ENCODE measurements around the gene PPIL6.

Gene PPIL6

DNA sequence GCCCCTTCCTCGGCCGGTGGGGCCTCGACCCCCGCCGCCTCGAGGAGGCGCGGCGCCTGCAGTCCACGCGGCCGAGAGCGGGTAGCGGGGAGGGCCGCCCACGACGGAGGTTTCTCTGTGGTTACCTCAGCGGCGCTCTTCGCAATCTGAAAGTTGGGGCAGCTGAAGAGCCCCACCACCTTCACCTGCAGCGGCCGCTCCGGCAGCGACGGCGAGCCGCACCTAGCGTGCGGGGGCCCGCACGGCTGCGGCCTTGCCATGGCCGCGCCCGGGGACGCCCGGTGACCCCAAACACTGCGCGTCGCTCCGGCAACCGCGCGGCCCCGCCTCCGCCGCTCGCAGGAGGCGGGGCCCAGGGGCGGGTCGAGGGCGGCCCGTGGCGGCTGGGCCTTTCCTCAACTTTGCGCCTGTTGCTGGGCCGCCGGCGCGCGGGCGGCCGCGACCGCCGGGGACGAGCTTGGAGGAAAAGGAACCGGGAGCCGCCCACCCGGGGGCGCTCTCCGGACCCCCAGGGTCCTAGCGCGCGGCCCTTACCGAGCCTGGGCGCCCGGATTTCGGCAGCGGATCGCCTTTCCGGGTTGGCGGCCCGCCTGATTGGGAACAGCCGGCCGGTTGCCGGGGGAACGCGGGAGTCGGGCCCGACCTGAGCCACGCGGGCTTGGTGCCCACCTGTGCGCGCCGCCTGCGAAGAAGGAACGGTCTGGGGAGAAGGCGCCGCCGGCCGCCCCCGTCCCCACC, at the start of gene PPIL6, which contains the start of gene SMPD2:
PPIL6 (minus strand) TSS at position 298 of the 738 bp plus-strand sequence; CDS start at position 260, 38 bp downstream.
SMPD2 (plus strand) TSS at position 394 of the 738 bp plus-strand sequence. CDS start 398 bp downstream, outside the sequence.
- peak; percentile 67 for DNase-seq

DNA sequence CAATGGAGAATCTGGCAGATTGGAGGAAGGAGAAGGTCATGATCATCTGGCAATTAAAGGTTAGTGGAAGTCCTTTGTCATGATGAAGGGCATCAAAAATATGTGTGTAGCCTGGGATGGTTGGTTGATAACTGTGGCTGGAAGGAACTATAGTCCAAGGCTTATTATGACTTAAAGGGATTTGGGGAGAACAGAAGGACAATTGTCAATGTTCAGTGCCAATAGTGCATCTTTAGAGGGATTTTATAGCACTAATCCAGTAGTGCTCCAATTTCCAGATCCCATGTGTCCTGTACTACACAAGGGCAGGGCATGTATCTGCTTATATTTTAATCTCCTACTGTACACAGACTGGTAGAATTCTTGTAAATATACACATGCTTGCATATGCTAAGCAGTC, 47.6 kb upstream of the PPIL6 start:
- DNase-seq, result no peak

DNA sequence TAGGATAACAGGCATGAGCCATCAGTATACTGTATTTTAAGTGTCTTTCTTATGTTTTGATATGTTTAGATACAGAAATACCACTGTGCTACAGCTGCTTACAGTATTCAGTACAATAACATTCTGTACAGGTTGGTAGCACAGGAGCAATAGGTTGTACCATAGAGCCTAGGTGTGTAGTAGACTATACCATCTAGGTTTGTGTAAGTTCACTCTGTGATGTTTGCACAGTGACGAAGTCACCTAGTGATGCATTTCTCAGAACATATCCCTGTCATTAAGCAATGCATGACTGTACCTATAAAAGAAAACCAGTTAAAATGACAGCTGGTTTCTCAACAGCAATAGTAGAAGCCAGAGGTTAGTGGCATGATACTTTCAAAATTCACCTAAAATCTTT, 45.6 kb upstream of the PPIL6 start:
- DNase-seq, result no peak

DNA sequence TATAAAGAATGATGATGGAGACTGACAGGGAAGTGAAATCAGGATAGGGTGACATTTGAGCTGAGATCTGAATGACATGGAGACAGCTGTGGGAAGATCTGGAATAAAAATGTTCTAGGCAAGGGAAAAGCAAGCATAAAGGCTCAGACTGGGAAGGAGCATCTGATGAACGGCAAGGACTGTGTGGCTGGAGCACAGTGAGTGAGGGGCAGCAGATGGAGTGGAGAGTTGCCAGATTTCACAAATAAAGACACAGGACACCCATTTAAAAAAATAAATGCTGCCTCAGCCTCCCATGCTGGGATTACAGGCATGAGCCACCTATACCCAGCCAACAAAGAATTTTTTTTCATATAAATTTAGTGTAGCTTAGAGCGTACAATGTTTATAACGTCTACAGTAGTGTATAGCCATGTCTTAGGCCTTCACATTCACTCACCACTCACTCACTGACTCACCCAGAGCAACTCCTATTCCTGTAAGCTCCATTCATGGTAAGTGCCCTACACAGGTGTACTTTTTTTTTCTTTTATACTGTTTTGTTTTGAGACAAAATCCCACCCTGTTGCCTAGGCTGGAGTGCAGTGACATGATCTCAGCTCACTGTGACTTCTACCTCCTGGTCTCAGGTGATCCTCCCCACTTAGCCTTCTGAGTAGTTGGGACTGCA, 45.0 kb upstream of the PPIL6 start:
- no peak for DNase-seq

DNA sequence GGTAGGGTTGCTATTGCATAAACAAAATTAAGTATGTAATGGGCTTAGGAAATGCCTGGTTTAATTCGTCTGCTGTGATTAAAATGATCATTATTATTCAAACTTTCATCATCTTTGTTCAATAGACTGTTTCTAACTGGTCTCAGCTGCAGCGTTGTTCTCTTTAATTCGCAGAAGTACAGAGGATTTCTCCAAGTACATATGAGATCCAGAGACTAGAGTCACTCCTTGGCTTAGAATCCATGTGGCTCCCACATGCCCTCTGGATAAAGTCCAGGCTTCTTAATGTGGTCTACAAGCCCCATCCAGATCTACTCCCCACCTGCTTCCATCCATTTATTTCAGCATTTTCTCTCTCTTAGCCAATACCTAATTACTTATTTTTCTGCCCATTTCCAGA, 43.7 kb upstream of the PPIL6 start:
- DNase-seq, result no peak

DNA sequence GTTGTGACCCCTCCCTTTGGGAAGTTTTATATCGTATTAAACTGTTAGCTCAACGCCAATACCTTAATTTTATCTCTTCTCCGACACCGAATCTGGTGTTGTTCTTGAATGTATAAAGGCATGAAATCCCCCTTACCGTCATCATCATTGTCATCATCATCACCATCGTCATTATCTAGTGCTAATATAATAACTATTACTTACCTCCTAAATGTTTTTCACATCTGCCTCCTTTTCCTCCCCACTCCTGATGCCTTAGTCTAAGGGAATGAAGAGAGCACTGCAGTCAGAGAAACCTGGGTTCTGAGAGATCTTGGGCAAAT, 43.3 kb upstream of the PPIL6 start:
- DNase-seq, result no peak

DNA sequence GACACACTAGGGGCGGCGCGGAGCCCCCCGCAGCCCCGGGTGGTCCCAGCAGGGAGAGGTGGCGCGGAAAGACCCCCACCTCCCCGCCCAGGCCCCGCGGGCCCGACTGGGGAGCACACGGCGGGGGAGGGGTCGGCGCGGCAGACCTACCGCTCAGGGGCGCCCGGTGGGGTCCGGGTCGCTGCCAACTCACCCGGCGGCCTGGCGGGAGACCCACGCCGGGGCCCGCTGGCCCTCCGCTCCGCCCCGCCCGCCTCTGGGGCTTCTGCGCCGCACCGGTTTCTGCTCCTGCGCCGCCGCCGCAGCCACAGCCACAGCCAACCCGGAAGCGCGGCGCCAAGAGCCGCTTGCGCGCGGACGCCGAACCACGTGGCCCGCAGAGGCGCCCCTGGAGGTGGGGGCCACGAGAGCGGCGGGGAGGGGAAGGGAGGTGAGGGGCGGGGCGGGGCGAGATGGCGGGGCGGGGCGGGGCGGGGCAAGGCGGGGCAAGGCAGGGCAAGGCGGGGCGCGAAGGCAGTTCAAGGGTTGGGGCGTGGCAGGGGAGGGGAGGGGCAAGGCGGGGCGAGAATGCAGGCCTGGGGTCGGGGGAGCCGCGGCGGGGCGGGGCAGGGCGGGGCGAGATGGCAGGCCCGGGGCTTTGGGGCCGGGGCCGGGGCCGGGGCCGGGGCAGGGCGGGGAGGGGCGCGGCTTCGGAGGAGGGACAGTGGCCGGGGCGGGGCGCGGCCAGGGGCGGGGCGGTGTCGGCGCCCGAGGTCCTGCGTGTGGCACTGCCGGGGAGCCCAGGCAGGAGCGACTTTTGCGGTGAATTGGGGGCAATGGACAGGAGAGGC, 42.7 kb upstream of the PPIL6 start, which contains the start of gene ZBTB24:
ZBTB24 (minus strand) TSS at position 315 of the 830 bp plus-strand sequence. CDS start 1,193 bp downstream, outside the sequence.
- DNase-seq, result peak; percentile 88

DNA sequence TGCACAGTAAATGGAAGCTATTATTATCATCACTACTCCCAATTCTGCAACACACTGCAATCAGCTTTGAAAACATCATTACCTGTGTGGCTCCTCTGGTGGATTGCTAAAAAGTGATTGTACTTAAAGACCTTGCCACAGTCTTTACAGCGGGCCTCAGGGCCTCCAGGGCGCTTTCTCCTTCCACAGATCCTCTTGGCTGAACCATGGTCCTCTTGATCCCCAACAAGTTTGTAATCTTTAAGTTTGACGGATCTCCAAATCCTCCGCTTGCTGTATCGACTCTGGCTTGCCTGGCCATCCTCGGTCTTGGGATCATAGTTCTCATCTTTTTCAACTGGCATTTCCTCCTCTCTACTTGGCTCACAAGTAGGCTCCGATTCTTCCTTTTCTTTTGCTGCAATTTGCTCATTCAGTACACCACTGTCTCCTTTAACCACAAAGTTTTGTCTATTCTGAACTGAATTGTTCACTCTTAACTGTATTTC, 40.6 kb upstream of the PPIL6 start:
- DNase-seq, result no peak

DNA sequence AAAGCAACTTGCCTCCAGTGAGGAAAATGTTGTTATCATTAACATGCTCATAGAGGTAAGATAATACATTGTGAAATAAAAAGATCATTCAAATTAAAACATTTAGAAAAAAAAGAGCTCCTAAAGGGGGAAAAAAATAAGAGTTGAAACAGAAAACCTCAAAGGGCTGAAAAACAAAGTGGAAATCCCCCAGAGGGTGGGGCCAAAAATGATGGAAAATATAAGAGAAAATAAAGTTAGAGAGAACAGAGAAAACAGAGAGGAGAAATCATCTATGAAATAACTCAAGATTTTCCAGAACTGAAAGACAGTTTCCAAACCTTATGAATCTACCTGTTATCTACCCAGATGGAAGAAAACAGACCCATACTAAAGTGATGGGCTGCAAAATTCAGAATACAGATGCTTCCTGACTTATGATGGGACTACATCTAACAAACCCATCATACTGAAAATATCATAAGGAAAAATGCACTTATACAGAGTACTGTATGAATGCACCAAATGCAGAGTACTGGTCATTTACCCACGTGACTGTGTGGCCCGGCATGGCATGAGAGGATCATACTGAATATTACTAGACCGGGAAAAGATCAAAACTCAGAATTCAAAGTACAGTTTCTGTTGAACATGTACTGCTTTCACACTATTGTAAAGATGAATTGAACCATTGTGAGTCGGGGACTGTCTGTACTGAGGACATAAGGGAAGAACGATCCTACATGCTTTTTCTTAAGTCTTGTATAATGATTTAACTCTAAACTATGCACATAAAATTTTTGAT, 38.6 kb upstream of the PPIL6 start:
- DNase-seq, result no peak

DNA sequence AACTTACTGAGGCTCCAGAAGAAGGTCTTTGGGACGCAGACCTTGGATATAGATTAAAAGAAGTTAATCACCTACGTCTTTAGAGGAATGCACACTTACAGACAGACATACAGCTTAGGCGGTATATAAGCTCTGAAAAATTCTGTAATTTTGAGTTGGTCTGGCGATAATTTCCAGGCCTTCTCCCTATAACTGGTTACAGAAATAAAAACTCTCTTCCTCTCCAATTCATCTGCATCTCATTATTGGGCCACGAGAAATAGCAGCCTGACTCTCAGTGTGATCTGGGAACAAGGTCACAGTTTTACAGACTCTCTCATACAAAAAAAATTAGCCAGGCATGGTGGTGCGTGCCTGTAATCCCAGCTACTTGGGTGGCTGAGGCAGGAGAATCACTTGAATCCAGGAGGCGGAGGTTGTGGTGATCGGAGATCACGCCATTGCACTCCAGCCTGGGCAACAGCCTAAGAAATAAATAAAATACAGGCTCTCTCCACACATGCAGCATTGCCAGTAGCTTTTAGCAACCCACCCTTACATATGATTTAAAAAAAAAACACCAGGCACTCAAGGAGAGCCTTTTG, 37.9 kb upstream of the PPIL6 start:
- DNase-seq, result no peak

DNA sequence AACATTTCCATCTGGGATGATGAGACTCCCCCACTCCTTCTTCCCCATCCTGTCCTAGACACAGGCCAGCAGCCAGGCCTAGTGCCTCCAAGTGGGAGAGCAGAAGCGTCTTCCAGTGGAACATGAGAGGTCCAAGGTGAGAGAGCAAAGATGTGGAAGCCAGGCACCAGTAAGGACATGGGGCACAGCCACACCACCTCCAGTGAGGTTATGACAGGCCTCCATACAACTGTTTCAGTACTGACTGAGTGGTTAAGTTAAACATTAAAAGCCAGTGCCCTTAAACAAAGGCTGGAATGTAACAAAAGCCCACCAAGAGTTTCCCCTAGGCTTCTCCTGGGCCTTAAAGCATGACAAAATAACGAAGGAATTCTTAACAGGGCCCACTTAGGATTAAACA, 37.3 kb upstream of the PPIL6 start:
- DNase-seq, result no peak

DNA sequence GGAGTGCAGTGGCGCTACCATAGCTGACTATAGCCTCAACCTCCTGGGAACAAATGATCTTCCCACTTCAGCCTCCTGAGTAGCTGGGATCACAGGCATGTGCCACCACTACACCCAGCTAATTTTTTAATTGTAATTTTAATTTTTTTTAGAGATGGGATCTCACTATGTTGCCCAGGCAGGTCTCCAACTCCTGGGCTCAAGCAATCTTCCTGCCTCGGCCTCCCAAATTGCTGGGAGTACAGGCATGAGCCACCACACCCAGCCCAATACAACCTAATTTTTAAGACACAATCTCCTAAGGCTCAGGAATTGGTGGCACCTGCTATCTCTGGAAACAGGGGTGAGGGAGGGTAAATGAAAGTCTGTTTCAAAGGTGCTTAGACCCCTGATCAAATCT, 36.8 kb upstream of the PPIL6 start:
- no peak for DNase-seq

DNA sequence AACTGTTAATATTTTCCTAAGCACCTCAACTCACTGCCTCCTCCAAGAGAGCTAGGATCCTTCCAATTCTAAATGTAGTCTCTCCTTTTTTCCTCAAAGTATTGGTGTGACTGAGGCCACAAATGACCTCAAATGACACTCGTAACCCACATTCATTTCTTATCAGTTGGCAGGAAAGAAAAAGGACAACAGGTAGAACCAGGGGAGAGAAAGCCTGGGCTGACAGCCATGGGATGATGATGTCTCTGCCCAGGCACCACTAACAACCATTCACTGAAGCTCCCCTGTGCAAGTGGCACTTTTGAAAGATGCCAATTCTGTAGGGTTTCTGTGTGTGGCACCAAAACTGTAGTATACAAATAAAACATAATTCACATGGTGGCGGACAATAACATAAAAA, 35.2 kb upstream of the PPIL6 start:
- no peak for DNase-seq

DNA sequence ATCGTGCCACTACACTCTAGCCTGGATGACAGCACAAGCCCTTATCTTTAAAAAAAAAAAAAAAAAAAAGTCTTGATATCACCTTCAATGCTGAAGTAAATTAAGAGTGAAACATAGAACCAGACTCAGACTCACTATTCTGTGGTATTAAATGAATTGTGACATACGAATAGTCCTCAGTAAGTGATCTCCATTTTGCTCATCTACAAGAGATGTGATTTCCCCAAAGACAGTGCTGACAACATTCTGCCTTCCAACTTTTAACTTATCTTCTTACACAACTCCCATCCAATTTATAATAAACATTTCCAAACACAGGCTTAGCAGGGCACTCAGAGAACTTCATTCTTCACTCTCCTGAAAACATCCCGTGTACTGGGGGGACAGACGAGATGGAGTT, 34.6 kb upstream of the PPIL6 start:
- DNase-seq, result no peak

DNA sequence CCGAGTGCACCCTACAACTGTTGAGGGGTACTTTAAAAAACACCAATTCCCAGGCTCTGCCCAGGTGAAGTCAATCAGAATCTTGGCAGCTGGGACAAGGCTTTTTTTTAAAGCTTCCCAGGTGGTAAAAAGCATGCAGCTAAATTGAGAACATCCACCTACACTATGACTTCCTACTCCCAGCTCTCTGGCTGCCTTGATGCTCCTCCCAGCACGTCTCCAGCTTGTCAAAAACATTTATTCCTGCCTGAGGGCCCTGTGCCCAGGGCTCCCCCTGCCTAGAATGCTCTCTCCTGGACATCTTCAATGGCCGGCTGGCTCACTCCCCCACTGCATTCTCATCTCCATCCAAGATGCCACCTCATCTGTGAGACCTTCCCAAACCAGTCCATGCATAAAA, 32.7 kb upstream of the PPIL6 start:
- no peak for DNase-seq

DNA sequence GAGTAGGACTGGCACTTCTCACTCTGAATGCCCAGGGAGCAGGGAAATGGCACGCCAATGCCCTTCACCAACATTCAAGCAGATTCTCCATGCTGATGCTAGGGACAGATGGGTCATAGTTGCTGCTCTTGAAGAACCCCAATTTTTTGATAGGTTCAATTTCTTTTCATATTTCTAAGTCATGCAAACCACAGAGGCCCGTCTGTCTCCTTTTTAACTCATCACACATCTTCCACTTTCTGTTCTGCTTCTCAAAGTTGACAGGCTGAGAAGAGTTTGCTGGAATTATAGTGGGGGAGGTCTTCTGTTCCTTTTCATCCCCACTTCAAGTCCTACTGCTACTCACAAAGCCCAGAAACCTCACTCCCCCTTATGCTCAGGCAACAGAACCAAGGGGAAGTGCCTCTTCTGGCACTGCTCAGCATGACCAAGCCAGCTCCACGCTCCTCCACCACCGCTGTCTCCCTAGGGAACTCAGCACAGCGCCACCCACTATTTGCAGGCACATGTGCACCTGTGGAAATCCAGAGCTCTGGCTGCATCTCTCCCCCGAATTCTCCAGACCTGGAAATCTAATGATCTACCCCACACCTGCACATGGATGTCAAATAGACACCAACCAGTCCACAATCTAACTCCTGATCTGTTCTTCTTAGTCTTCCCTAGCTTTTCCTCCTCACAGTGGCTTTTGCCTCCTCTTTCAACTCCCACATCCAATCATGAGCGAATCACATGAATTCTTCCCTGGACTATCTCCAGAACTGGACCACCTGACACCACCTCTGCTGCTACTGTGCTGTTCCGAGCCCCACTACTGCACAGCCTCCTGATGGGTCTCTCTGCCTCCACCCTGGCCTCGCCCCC, 31.9 kb upstream of the PPIL6 start:
- DNase-seq, result no peak

DNA sequence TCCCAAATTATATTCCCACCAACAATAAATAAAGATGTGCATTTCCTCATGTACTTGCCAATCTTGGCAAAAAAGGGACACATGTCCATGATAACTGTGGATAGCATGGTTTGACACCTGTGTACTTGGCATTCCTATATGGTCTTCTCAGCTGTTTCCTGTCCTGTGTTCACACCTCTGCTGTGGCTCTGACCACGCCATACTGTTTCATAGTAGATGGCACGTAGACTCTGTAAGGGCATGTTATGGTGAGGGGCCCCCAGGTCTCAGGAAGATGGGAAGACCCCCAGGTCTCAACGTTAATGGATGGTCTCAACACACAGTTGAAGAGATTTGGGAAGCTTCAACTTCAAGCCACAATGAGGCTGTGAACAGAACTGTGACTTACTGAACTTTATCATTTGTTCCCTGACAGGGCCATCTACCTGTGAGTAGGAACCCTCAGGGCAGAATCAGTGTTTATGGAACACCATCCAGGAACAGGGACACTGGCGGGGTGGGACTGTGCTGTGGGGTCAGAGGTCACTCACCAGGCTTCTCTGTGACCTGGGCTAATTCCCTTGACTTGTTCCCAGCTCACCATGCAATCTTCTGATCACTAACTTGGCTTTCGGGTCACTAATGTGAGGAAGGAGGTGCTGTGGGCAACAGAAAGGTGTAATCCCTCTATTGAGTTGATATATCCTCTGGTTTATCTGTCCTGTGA, 30.8 kb upstream of the PPIL6 start:
- DNase-seq, result no peak

DNA sequence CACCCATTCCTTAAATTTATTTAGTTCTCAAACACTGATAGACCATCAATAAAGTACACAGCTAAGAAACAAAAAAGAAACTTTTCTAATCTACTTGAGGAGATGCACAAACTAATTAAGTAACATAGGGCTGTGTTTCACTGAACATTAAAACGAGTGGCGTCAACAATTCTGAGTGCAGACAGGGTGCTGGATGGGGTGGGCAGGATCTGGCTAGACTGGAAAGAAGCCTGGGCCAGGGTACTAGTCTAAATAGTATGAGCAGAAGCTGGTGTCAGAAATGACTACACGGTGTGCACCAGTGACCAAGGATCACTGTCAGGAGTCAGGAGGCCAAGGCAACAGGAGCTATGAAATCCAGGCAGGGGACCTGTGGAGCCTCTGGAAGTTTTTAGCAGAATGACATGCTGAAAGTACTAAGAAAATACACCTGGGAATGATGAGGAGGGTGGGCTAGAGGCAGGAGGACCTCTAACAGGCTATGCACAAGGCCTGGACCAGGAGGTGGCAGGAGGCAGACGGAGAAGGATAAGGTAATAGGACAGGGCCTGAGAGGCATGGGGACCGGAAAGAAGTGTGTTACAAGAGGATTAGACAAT, 29.3 kb upstream of the PPIL6 start:
- DNase-seq, result no peak

DNA sequence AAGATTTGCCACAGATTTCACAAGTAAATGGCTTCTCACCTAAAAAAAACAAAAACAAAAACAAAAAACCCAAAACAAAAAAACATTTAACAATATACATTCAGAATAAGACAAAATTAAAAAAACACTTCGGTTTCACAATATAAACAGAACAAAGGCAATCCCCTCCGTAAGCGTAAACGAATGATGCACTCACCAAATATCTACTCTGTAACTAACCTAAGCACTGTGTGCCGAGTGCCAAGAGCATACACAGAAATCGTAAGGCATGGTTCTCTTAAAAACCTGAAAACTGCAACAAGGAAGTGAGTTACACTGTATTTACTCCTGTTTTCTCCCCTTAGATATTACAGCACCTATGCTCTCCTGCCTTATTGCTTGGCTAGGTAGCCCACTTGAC, 27.3 kb upstream of the PPIL6 start:
- DNase-seq, result no peak
